GM21723 (cell line): ENCODE measurements around the gene LRRC36.

Source experiments
- ATAC-seq: cut with Tn5 transposase; IDR thresholded peaks from one replicate; pipeline ENCODE4 v1.9.1; 2021; ENCODE audit warnings: mild to moderate bottlenecking, moderate library complexity; ENCODE audit not compliant: unreplicated experiment

The LRRC36 gene

GRCh38 chr16:67419931-67420330, 93.3 kb downstream of the LRRC36 start:
- no peak for ATAC-seq

GRCh38 chr16:67421030-67421429, 94.4 kb downstream of the LRRC36 start:
- no peak for ATAC-seq

- no peak for ATAC-seq
These were observed 96.4 kb downstream of the LRRC36 start for GRCh38 chr16:67423015-67423414.

GRCh38 chr16:67423611-67424260, 97.1 kb downstream of the LRRC36 start:
- no peak for ATAC-seq

GRCh38 chr16:67424261-67424615, 97.6 kb downstream of the LRRC36 start:
- ATAC-seq: no peak

- ATAC-seq: no peak
These were observed 98.4 kb downstream of the LRRC36 start for GRCh38 chr16:67425061-67425460.

- no peak for ATAC-seq
These were observed 99.0 kb downstream of the LRRC36 start for GRCh38 chr16:67425580-67425979.

GRCh38 chr16:67426022-67426421, 99.4 kb downstream of the LRRC36 start:
- no peak for ATAC-seq

- ATAC-seq: no peak
These were observed 100.3 kb downstream of the LRRC36 start for GRCh38 chr16:67426950-67427349.

GRCh38 chr16:67428146-67428731, 101.6 kb downstream of the LRRC36 start:
- ATAC-seq: no peak

- no peak for ATAC-seq
These were observed 102.6 kb downstream of the LRRC36 start for GRCh38 chr16:67429053-67429798.

- ATAC-seq: no peak
These were observed 103.3 kb downstream of the LRRC36 start for GRCh38 chr16:67429799-67430503.

GRCh38 chr16:67430504-67430976, 103.9 kb downstream of the LRRC36 start:
- ATAC-seq: no peak

GRCh38 chr16:67430977-67431774, 104.6 kb downstream of the LRRC36 start, which contains the start of gene HSD11B2:
TSS of gene HSD11B2 (plus strand) at chr16:67431121. CDS start at chr16:67431249, 128 bp downstream.
- ATAC-seq: no peak

GRCh38 chr16:67431775-67432505, 105.3 kb downstream of the LRRC36 start:
- ATAC-seq: no peak

- no peak for ATAC-seq
These were observed 105.9 kb downstream of the LRRC36 start for GRCh38 chr16:67432506-67432890.

GRCh38 chr16:67433131-67433719, 106.6 kb downstream of the LRRC36 start:
- ATAC-seq: no peak
